Amygdala (tissue), 56 donors: ENCODE measurements around the gene BPIFB2.

Experiments
- DNase-seq, 56 donors: peaks; one replicate each; lab custom pipeline; 2025; lab: John Stamatoyannopoulos, UW

The BPIFB2 gene

DNA sequence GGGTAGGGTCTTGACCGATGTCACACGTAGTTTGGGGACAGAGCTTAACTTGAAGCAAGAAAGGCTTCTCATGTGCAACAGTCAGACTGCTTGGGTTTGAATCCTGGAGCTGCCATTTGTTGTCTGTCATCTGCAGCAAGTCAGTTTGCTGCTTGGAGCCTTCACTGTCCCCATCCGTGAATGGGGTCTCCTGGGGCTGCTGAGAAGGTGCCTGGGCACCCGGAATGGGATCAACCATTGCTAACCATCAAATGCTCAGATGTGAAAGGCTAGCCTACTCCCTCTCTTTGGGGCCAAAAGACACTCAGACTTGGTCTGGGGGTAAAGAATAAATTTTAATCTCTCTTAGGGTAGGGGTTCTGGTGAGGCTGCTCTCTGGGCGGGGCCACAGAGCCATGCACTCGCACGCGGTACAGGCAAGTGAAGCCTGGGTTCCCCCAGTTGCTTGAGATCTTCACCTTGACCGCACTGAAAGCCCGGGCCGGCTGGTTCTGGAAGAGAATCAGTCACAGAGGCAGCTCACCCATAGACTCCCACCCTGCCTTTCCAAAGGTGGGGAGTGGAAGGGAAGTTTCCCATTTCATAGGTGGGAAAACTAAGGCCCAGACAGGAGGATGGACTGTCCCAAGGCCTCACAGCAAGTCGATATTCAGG, 23.9 kb upstream of the BPIFB2 start:
- peak in 1 of 56 donors; percentile 19 for DNase-seq

DNA sequence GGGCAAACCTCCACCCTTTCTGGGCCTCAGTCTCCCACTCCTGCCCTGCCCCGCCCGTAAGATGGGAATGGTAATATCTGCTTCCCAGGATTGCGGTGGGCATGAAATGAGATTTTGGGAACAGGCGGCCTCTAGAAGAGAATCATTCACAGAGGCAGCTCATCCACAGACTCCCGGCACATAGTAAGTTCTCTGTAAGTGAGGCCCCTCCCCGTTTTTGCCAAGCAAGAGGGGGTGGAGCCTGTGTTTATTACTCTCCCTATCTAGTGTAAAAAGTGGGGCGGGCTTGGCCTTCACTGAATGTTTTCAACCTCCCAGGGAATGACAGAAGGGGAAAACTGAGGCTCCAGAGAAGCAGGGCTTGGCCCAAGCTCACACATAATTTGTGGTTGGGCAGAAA, 23.3 kb upstream of the BPIFB2 start:
- peak in 45 of 56 donors; percentile 11 to 88 (median 50) for DNase-seq

DNA sequence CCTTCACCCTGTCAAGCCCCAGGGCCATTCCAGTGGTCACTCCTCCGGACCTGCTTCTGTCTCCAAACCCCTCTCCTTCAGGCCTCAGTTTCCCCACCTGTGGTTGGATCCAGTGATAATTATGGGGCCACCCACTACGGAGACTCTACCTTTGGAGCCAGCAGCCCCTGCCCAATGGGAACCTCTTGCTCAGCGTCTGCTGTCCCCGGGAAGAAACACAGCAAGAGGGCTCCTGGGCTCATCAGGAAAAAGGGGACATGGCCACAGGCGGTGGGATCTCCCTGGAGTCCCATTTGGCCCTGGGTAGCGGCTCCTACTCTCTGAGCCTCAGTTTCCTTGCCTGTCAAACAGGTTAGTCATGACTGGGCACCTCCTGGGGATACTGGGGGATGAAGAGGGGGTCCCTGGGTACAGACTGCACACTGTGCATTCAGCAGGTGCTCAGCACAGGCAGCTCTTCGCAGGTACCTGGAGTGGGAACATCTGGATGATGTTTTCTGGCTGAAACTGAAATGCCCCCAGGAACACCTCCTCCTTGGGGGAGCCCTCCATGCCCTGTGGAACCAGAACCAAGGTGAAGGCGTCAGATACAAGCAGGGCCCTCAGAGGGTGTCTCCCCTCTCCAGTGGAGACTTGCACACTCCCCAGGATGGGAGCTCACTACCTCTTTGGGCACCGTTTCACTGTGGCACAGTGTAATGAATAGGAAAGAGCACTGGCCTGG, 22.7 kb upstream of the BPIFB2 start:
- no peak for DNase-seq

DNA sequence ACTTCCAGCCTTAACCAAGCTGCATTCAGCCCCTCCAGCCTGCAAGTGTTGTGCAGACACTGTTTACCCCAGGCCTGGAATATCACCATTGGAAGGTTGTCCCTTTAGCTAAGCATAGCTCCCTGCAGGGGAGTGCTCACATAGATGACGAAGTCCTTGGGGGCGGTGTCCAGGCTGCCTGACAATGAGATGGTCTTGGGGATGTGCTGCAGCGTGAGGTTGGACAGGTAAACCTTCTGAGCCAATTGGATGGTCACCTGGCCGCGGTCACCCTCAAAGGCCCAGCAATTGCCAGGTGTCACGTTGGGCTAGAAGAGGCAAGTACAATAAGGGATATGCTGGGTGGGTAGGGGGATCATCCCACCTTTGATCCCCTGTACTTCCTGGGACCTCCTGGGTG, 21.9 kb upstream of the BPIFB2 start:
- DNase-seq = no peak

DNA sequence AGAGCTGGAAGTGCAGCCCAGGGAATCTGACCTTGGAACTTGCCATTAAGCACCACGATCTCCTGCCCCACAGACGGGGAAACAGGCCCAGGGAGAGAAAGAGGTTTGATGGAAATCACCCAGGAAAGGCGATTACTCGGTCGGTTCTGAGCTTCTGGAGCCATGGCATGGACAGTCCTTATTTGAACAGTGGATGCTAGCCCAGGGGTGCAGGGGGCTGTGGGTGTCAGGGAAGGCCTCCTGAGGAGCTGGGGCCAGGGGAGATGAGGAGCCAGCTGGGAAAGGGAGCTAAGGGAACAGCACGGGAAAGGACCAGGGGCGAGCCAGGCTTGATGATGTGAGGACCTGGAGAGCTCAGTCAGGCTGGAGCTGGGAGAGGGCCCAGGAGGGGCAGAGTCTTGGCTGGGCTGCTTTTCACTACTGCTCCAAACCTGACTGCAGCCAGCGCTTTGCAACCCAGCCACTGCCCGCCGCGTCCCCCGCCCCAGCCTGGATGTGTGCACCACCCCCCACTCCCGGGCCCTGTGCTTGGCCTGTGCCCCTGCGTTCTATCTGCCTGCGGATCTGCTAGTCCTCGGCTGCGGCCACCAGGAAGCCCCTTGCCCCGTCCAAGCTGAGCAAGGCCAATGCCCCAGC, 21.1 kb upstream of the BPIFB2 start:
- DNase-seq = peak in 20 of 56 donors; percentile 10 to 62 (median 28)

GRCh38 chr20:32987044-32987825, 20.3 kb upstream of the BPIFB2 start:
- no peak for DNase-seq

GRCh38 chr20:32988008-32988407, 19.5 kb upstream of the BPIFB2 start:
- no peak for DNase-seq

- DNase-seq = no peak
Observed at GRCh38 chr20:32989507-32990283, 17.8 kb upstream of the BPIFB2 start.

- DNase-seq = no peak
Observed at GRCh38 chr20:32990426-32990825, 17.1 kb upstream of the BPIFB2 start.

DNA sequence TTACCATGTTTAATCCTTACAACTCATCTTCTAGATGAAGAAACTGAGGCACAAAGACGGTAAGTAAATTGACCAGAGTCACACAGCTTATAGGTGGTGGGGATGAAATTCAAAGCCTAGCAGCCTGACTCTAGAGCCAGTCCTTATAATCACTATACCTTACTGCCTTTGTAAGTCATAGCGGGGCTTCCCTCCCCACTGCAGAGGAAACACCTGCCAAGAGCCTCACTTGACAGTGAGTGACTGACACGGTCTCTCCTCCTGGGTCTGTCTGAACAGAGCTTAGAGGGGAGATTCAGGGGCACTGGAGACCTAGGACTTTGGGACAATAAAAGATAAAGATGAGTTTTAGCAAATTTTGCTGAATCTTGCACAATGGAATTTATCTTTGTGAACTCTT, 16.1 kb upstream of the BPIFB2 start:
- no peak for DNase-seq

DNA sequence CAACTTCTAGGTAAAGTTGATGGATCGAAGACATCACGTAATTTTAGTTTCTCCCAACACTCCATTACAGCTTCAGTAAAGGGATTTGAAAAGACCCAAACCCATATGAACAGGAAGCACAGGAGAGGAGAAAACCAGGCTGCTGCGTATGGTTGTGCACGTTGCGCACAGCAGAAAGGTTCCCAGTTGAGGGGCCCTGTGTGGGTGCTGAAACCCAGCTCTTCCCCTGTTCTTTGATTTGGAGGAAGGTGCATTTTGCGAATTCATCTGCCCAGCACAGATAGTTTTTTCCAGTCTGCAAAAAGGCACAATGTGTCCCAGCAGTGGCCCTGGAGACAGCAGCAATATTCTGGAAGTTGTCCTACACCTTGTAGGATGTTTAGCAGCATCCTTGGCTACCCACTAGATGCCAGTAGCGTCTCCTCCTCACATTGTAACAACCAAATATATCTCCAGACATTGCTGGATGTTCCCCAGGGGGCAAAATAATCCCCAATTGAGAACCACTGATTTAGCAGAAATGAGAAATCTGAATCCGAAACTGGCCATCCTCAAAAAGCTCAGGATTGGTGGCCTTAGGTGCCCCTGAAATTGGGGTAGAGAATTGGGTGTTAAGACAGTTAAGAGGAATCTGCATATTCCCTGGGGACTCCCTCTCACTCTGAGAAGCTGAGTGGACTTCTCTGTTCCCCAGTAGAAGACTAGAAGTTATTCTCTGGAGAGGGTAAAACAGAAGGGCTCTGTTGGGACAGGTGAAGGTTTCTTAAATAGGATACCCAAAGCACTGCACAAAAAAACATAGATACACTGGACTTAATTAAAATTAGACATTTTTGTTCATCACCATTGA, 15.5 kb upstream of the BPIFB2 start:
- no peak for DNase-seq

- no peak for DNase-seq
Observed at GRCh38 chr20:32993496-32994050, 13.9 kb upstream of the BPIFB2 start.

DNA sequence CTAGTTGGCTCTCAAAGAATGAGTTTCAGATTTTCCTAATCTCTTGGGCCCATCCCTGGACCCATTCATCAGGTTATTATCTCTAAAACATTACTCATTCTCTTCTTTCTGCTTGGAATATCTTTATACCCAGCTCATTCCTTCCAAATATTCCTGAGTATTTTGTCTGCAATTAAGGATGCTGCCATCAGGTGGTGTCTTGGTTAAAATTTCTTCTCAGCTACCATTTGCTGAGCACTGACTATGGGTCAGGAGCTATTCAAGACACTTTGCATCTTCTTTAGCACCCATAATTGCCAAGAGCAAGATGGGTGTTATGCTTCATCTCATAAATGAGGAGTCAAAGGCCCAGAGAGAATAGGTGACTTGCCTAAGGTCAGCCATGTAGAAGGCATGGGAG, 11.7 kb upstream of the BPIFB2 start:
- no peak for DNase-seq

DNA sequence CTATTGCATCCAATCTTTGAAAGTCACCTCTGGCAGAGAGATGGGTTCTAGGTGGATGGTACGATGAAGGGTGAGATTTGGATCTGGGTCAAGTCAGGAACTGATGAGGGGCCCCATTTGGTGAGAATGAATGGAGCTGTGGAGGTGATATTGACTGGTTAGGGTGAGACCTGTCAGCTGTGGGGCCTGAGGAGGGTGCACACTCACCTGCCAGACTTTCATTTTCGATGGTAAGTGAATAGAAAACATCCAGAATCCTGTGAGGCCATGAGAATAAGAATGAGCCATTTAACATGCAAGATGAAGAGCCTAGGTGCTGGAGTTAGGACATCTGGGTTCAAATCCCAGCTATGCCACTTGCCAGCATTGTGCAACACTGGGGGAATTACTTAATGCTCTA, 10.1 kb upstream of the BPIFB2 start:
- no peak for DNase-seq

DNA sequence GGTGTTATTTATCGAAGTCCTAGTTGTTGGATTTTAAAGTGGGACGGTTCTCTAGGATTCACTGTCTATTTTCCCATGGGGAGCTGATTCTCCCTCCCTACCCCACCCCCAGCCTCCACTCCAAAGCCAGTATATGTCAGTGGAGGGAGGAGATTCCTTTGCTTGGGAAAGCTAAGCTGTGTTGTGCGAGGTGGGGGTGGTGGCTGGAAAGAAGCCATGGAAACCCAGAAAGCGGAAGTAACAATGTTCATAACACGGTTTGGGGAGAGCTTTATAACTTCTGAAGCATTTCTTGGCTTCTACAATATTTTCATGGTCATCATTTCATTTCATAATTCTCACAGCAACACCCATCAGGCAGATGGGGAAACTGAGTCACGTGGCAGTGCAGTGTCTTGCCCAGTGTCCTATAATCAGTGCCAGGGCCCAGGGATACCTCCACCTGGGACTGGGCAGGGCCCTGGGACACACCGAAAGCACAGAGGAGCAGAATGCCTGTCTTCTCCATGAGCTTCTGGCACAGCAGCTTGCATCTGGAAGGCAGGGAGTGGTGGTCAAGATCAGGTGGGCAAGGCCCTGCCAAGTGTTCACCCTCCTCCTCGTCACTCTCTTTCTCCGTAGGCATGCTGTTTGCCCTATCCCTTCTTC, 7.8 kb upstream of the BPIFB2 start:
- DNase-seq = no peak

GRCh38 chr20:33000802-33001466, 6.6 kb upstream of the BPIFB2 start:
- no peak for DNase-seq

GRCh38 chr20:33002087-33002808, 5.3 kb upstream of the BPIFB2 start:
- DNase-seq = no peak
